SKM-1 treated with dmso at 0.1 percent for 144 hours (cell line): ENCODE results near the gene LRFN3.
"Not testable (repeated sequence)": the region's sequence is repeated elsewhere in the genome, so short reads cannot be mapped to it uniquely, and the experiment has no call there.

Experiments
- DNase-seq: peaks from one replicate; lab custom pipeline; 2025; ENCODE audit not compliant: unreplicated experiment; lab: John Stamatoyannopoulos, UW

LRFN3 gene

GRCh38 chr19:35935911-35936737, at the start of gene LRFN3:
Gene LRFN3 (plus strand): TSS chr19:35936374. CDS start chr19:35939426, 3,052 bp downstream.
- DNase-seq, result peak; percentile 10

GRCh38 chr19:35887197-35887596, 49.0 kb upstream of the LRFN3 start:
- DNase-seq, result no peak

- DNase-seq, result no peak
Observed at GRCh38 chr19:35888398-35888797, 47.8 kb upstream of the LRFN3 start.

- no peak for DNase-seq
Observed at GRCh38 chr19:35889370-35890112, 46.6 kb upstream of the LRFN3 start.

GRCh38 chr19:35890113-35890650, 46.0 kb upstream of the LRFN3 start:
- DNase-seq, result no peak

- DNase-seq, result not testable (repeated sequence)
Observed at GRCh38 chr19:35891819-35892218, 44.4 kb upstream of the LRFN3 start.

- no peak for DNase-seq
Observed at GRCh38 chr19:35894342-35894741, 41.8 kb upstream of the LRFN3 start.

GRCh38 chr19:35895911-35896642, 40.1 kb upstream of the LRFN3 start:
- DNase-seq, result no peak

GRCh38 chr19:35896643-35897040, 39.5 kb upstream of the LRFN3 start:
- no peak for DNase-seq

GRCh38 chr19:35897706-35898451, 38.3 kb upstream of the LRFN3 start:
- no peak for DNase-seq

GRCh38 chr19:35898499-35898809, 37.7 kb upstream of the LRFN3 start:
- no peak for DNase-seq

GRCh38 chr19:35899547-35900214, 36.5 kb upstream of the LRFN3 start:
- DNase-seq, result peak; percentile 67

- DNase-seq, result no peak
Observed at GRCh38 chr19:35901055-35901644, 35.0 kb upstream of the LRFN3 start.

GRCh38 chr19:35901854-35902661, 34.1 kb upstream of the LRFN3 start, which contains the start of gene HCST:
Gene HCST (plus strand): TSS chr19:35902529. CDS start chr19:35902594, 65 bp downstream.
- peak; percentile 47 for DNase-seq

- no peak for DNase-seq
Observed at GRCh38 chr19:35902870-35903475, 33.2 kb upstream of the LRFN3 start.

GRCh38 chr19:35903550-35904179, 32.5 kb upstream of the LRFN3 start:
- peak; percentile 95 for DNase-seq

- peak; percentile 65 for DNase-seq
Observed at GRCh38 chr19:35904311-35905068, 31.7 kb upstream of the LRFN3 start.
